GM19193 (cell line): ENCODE measurements around the gene KLF13.

Experiments
- POLR2A ChIP-seq: IDR thresholded peaks from 4 replicates; pipeline ENCODE4 v1.6.1; 2011; ENCODE audit not compliant: insufficient read depth, insufficient read length; ENCODE audit errors: extremely low read depth

KLF13 gene

DNA sequence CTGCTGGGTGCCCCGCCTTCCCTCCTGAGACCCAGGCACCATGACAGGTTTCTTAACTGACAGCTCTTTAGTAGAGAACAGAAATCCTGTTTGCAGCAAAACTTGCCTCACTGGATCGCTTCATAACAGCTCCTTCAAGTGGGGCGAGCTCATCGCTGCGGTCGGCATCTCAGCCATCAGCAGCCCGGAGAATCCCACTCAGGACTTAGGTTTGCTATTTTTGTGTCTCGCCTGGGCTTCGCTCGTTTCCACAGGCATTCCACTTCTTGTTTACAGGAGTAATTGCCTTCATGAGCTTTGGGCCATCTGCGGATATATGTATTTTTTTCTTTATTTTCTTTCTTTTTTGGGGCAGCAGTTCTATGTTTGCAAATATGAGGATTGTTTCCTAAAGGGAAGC is 15.7 kb downstream of the KLF13 start:
- TF ChIP-seq POLR2A, result no peak

GRCh38 chr15:31342781-31343626 is 16.4 kb downstream of the KLF13 start:
- no peak for TF ChIP-seq POLR2A

GRCh38 chr15:31343831-31344230 is 17.2 kb downstream of the KLF13 start:
- no peak for TF ChIP-seq POLR2A

- no peak for TF ChIP-seq POLR2A
These were observed 17.6 kb downstream of the KLF13 start for GRCh38 chr15:31344266-31344665.

- peak; percentile 62 for TF ChIP-seq POLR2A
These were observed 18.4 kb downstream of the KLF13 start for GRCh38 chr15:31344823-31345605.

GRCh38 chr15:31345606-31346366 is 19.2 kb downstream of the KLF13 start:
- TF ChIP-seq POLR2A, result peak; percentile 53

DNA sequence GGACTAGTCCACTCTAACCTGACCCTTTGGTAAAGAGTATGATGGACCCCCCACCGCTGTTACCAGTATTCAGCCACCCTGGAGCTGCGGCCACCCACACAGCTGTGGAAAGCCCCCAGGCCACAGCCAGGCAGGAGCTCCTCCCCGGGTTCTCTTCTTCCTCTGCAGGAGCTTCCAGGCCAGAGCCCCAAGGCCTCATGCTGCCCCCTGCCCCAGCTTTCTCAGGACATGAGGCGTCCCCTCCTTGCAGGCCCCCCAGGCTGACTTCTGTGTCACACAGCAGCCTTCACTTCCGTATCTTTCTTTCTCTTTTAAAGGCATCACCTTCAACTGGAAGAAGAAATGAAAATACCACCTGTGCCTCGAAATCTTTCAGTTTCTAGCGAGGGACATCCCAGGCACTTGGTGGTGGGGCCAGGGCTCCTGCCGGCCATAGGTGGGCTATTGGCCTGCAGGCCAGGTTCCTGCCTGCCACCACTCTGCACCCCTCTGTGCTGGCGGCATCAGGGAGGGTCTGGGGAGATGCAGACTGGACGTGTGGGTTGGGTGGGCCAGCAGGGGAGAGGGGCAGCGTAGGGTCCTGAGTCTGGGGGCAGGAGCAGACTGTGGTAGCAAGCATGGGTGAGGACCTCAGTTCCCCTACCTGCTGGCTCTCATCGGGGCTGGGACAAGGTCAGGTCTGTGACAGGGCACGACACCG is 19.9 kb downstream of the KLF13 start:
- peak; percentile 10 for TF ChIP-seq POLR2A

DNA sequence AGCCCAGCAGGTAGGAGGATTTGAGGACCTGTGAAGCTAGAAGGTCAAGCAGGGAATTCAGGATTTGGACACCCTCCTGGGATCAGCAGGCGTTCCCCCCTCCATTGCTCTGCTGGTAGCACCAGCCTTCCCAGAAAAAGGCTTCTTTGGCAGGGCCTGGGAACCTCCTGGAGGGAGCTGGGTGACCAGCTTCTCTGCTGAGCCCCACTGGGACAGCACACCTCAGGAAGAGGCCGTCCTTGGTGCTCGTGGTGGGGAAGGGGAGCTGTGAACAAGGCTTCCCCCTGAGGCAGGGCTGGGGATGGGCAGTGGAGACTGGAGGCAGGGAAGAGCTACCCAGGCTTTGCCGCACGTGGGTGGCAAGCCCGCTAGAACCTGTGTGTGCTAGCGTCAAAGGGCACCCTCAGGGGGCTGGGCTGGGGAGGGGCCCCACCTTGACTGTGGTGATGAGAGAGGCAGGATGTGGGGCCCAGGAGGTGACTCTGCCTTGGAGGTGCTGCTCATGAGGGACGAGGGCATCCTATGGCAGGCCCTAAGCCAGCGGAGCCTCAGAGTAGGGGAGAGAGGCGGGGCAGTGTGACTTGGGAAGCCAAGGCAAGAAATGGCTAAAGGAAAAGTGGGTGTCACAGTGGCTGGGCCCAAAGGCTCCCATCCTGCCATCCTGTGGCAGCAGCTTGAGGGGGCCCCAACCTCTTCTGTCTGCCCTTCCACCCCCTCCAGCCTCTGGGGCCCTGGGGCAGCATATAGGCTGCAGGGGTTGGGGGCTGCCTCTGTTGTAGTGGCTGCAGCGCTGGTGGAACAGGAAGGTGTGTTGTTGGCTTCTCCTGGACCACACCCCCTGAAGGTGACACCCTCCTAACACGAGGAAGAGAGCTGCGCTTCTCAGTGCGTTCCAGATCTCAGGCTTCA is 20.7 kb downstream of the KLF13 start:
- no peak for TF ChIP-seq POLR2A

DNA sequence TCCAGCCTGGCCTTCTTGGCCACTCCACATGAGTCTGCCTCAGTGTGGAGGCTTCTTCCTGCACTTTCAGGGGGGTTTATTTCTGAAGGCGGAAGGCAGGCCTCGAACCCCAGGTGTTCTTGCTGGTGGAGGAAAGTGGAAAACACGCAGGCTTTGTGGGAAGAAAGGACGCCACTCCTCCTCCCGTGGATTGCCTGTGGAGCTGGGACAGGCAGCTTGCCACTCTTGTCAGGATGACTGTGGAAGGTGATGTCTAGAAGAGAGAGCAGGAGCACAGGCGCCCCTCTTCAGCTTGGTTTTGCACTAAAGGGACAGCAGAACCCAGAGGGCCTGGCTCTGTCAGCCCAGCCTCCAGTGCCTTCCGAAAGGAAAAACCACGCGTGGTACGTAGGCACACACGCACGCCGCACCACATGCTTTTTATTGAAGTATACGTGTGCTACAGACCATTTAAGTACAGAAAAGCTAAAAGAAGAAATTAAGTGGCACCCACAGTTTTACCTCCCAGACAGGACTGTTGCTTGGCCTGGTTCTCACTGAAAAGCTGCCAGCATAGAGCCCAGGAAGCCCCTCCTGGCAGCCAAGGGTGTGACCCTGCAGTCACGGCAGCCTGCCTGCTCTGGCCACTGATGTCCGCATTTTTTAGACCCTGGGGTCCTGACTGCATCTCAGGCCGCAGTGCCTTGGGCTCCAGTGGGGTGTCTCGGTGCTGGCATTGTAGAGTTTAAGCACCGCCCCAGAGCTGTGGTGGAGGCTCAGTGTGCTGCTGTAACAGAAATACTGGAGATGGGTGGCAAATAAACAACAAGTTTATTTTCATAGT is 21.6 kb downstream of the KLF13 start:
- TF ChIP-seq POLR2A, result peak; percentile 14

DNA sequence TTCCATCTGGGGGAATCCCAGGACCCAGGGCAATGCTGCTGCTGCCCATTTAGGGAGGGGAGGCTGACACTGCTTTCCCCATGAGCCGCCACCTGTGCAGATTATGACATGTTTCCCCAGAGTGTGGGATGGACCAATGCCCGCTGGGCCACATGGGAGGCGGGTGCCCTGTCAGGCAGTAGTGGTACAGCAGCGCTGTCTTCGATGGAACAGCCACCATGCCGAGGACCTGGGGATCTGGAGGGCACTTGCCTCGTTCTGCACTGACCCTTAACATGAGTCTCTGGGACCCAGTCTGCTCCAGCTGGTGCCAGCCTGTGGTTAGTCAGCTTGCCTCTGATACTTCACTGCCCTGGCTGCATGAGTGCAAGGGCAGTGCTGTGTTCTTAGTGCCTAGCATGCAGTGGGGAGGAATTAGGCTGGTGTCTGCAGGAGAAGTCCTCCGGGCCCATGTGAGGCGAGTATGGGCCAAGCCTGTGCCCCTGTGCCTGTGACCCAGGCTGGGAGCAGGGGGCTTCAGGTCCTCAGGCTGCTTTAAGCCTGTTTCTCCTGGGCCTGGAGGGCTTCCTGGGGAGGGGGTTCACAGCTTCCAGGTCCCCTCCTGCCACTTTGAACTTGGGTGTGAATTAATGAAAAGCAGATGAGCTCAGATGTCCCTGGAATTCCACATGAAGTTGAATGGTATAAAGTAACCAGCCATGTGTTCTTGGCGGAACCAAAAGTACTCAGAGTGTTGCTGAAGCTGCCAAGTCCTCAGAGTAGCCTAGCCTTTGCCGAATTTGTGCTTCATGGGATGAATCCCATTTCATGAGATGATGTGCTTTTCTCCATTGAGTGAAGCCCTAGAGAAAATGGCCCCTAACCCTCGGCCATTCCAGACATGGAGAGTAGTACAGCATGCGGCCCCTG is 22.9 kb downstream of the KLF13 start:
- peak; percentile 36 for TF ChIP-seq POLR2A

GRCh38 chr15:31350771-31351170 is 24.1 kb downstream of the KLF13 start:
- TF ChIP-seq POLR2A, result no peak

- TF ChIP-seq POLR2A, result peak; percentile 43
These were observed 25.7 kb downstream of the KLF13 start for GRCh38 chr15:31352339-31352751.
